ENCODE data around the gene ASPHD1.

- TF ChIP-seq CTCF (IDR thresholded peaks at IDR 0.05; ENCODE audit: poor library complexity) (no peak), EZH2 (IDR thresholded peaks at IDR 0.05; ENCODE audit: borderline replicate concordance) (no peak)
Observed at GRCh38 chr16:29951625-29952365, 51.5 kb downstream of the ASPHD1 start.

Measured in hepatocyte (in vitro differentiated cells).